Measurements from ENCODE around the gene FER.

Gene FER

DNA sequence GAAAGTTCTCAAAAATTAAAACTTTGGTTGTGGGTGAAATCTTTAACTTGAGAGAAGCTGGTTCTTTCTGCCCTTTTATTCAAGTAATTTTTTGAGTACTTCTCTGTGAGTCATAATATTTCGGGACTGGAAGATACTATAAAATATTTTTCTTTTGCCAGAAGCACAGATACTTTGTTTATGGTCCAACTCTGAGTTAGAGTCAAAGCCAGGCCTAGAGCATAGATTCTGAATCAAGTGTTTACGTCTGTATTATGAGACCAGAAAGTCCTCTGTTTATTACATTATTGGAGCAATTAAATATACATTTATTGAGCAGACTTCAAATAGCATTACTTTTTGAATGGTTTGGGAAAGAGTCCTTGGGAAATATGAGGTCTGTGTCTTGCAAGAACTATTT lies 187.9 kb downstream of the FER start:
- ATAC-seq (replicated peaks) = no peak
- Mint-ChIP-seq H3K36me3 (ENCODE audit: insufficient read depth) (peaks cover 3% of the 10 kb centered on the region), H3K4me1 (ENCODE audit: low read depth in 2 of 2) (no peaks in the 10 kb centered on the region)

GRCh38 chr5:108937221-108937620 lies 189.5 kb downstream of the FER start:
- Mint-ChIP-seq H3K27me3 (no peaks in the 10 kb centered on the region), H3K4me3 (no peak overlapping the region), H3K36me3 (ENCODE audit: insufficient read depth) (peaks cover 3% of the 10 kb centered on the region), H3K27ac (no peak overlapping the region), H3K9me3 (no peaks in the 10 kb centered on the region), H3K4me1 (ENCODE audit: low read depth in 2 of 2) (no peaks in the 10 kb centered on the region)
- no peak for DNase-seq
- ATAC-seq (replicated peaks) = no peak

More for the DNA sequence above, 187.9 kb downstream of the FER start:
- Mint-ChIP-seq H3K27ac (no peak overlapping the region), H3K4me3 (no peak overlapping the region), H3K9me3 (peaks cover 0 to 3% of the 10 kb centered on the region in 2 donors), H3K27me3 (no peaks in the 10 kb centered on the region)
- no peak for DNase-seq

GRCh38 chr5:108940506-108940905 lies 192.8 kb downstream of the FER start:
- no peaks in the 10 kb centered on the region for H3K27me3 Mint-ChIP-seq
- no peaks in the 10 kb centered on the region for H3K36me3 Mint-ChIP-seq (ENCODE audit: insufficient read depth)
- H3K4me3 Mint-ChIP-seq = no peak overlapping the region
- no peaks in the 10 kb centered on the region for H3K9me3 Mint-ChIP-seq
- no peaks in the 10 kb centered on the region for H3K4me1 Mint-ChIP-seq (ENCODE audit: low read depth in 2 of 2)
- no peak for ATAC-seq (replicated peaks)
- no peak overlapping the region for H3K27ac Mint-ChIP-seq
- DNase-seq = no peak

- H3K4me3 Mint-ChIP-seq = no peak overlapping the region
- H3K36me3 Mint-ChIP-seq (ENCODE audit: insufficient read depth) = no peaks in the 10 kb centered on the region
Measured at GRCh38 chr5:108941746-108942145, 194.0 kb downstream of the FER start.

GRCh38 chr5:108942701-108943100 lies 195.0 kb downstream of the FER start:
- ATAC-seq (replicated peaks) (no peak), DNase-seq (no peak)
- Mint-ChIP-seq H3K27ac (no peak overlapping the region), H3K4me3 (no peak overlapping the region), H3K36me3 (ENCODE audit: insufficient read depth) (no peaks in the 10 kb centered on the region), H3K4me1 (ENCODE audit: low read depth in 2 of 2) (no peaks in the 10 kb centered on the region), H3K9me3 (no peaks in the 10 kb centered on the region), H3K27me3 (no peaks in the 10 kb centered on the region)

More at GRCh38 chr5:108941746-108942145, 194.0 kb downstream of the FER start:
- Mint-ChIP-seq H3K9me3 (no peaks in the 10 kb centered on the region), H3K27me3 (no peaks in the 10 kb centered on the region), H3K27ac (no peak overlapping the region), H3K4me1 (ENCODE audit: low read depth in 2 of 2) (no peaks in the 10 kb centered on the region)
- no peak for ATAC-seq (replicated peaks)
- DNase-seq = no peak

GRCh38 chr5:108945094-108945493 lies 197.4 kb downstream of the FER start:
- Mint-ChIP-seq H3K27ac (no peak overlapping the region), H3K4me1 (ENCODE audit: low read depth in 2 of 2) (no peaks in the 10 kb centered on the region), H3K27me3 (no peaks in the 10 kb centered on the region), H3K9me3 (no peaks in the 10 kb centered on the region), H3K4me3 (no peak overlapping the region), H3K36me3 (ENCODE audit: insufficient read depth) (no peaks in the 10 kb centered on the region)
- DNase-seq (no peak), ATAC-seq (replicated peaks) (no peak)

GRCh38 chr5:108946008-108946407 lies 198.3 kb downstream of the FER start:
- Mint-ChIP-seq H3K27me3 (no peaks in the 10 kb centered on the region), H3K9me3 (no peaks in the 10 kb centered on the region), H3K27ac (no peak overlapping the region), H3K36me3 (ENCODE audit: insufficient read depth) (no peaks in the 10 kb centered on the region), H3K4me3 (no peak overlapping the region), H3K4me1 (ENCODE audit: low read depth in 2 of 2) (no peaks in the 10 kb centered on the region)
- DNase-seq (no peak), ATAC-seq (replicated peaks) (no peak)

GRCh38 chr5:108947164-108947563 lies 199.5 kb downstream of the FER start:
- no peaks in the 10 kb centered on the region for H3K36me3 Mint-ChIP-seq (ENCODE audit: insufficient read depth)
- no peak overlapping the region for H3K27ac Mint-ChIP-seq
- no peaks in the 10 kb centered on the region for H3K4me1 Mint-ChIP-seq (ENCODE audit: low read depth in 2 of 2)
- DNase-seq (no peak), ATAC-seq (replicated peaks) (no peak)
- H3K4me3 Mint-ChIP-seq = no peak overlapping the region
- no peaks in the 10 kb centered on the region for H3K9me3 Mint-ChIP-seq
- no peaks in the 10 kb centered on the region for H3K27me3 Mint-ChIP-seq

DNA sequence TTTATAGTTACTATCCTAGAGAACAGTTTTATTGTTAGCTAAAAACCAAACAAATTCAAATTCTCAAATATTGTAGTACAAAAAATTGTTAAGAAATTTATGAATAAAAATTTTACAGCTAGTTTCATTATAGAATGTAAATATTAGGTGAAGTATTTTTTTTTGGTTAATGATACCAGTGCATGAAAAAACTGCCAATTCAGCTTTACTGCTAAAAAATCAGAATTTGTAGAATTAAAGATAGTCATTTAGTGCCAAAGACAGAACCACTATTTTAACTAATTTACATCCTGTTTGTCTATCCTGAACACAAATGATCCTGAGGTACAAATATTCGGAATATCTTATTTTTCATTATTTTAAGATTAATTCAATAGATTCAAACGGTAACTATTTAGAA lies 202.6 kb downstream of the FER start:
- DNase-seq = no peak
- Mint-ChIP-seq H3K36me3 (ENCODE audit: insufficient read depth) (no peaks in the 10 kb centered on the region), H3K9me3 (no peaks in the 10 kb centered on the region), H3K27ac (no peak overlapping the region), H3K27me3 (no peaks in the 10 kb centered on the region), H3K4me1 (ENCODE audit: low read depth in 2 of 2) (no peaks in the 10 kb centered on the region), H3K4me3 (no peak overlapping the region)
- no peak for ATAC-seq (replicated peaks)

- ATAC-seq (replicated peaks) (no peak), DNase-seq (no peak)
- H3K27ac Mint-ChIP-seq = no peak overlapping the region
- no peaks in the 10 kb centered on the region for H3K27me3 Mint-ChIP-seq
- H3K9me3 Mint-ChIP-seq = no peaks in the 10 kb centered on the region
- H3K4me1 Mint-ChIP-seq (ENCODE audit: low read depth in 2 of 2) = no peaks in the 10 kb centered on the region
- no peaks in the 10 kb centered on the region for H3K36me3 Mint-ChIP-seq (ENCODE audit: insufficient read depth)
- no peak overlapping the region for H3K4me3 Mint-ChIP-seq
Measured at GRCh38 chr5:108953940-108954339, 206.2 kb downstream of the FER start.

GRCh38 chr5:108957333-108957732 lies 209.6 kb downstream of the FER start:
- DNase-seq = no peak
- Mint-ChIP-seq H3K4me1 (ENCODE audit: low read depth in 2 of 2) (no peaks in the 10 kb centered on the region), H3K36me3 (ENCODE audit: insufficient read depth) (no peaks in the 10 kb centered on the region), H3K9me3 (no peaks in the 10 kb centered on the region), H3K4me3 (no peak overlapping the region), H3K27me3 (no peaks in the 10 kb centered on the region), H3K27ac (no peak overlapping the region)
- ATAC-seq (replicated peaks) = no peak

- H3K27me3 Mint-ChIP-seq = no peaks in the 10 kb centered on the region
- peaks cover 0 to 2% of the 10 kb centered on the region in 2 donors for H3K4me1 Mint-ChIP-seq (ENCODE audit: low read depth in 2 of 2)
- H3K9me3 Mint-ChIP-seq = no peaks in the 10 kb centered on the region
- H3K4me3 Mint-ChIP-seq = no peak overlapping the region
- H3K27ac Mint-ChIP-seq = no peak overlapping the region
- DNase-seq (no peak), ATAC-seq (replicated peaks) (no peak)
- no peaks in the 10 kb centered on the region for H3K36me3 Mint-ChIP-seq (ENCODE audit: insufficient read depth)
Measured at GRCh38 chr5:108966910-108967309, 219.2 kb downstream of the FER start.

DNA sequence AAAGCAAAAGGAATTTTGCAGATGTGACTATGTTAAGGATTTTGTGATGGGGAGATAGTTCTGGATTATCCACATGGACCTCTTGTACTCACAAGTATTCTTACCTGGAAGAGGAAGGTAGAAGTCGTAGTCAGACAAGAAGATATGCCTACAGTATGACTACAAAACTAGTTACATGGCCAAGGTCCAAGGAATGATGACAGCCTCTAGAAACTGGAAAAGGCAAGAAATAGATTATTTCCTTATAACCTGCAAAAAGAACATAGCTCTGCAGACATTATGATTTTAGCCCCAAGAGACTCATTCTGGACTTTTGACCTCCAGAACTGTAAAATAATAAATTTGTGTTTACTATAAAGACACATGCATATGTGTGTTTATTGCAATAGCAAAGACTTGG lies 226.9 kb downstream of the FER start:
- Mint-ChIP-seq H3K4me1 (ENCODE audit: low read depth in 2 of 2) (no peaks in the 10 kb centered on the region), H3K36me3 (ENCODE audit: insufficient read depth) (no peaks in the 10 kb centered on the region), H3K9me3 (no peaks in the 10 kb centered on the region), H3K4me3 (no peak overlapping the region), H3K27me3 (no peaks in the 10 kb centered on the region), H3K27ac (no peak overlapping the region)
- DNase-seq = no peak
- ATAC-seq (replicated peaks) = no peak

- ATAC-seq (replicated peaks) = no peak
- Mint-ChIP-seq H3K27me3 (no peaks in the 10 kb centered on the region), H3K36me3 (ENCODE audit: insufficient read depth) (no peaks in the 10 kb centered on the region), H3K4me1 (ENCODE audit: low read depth in 2 of 2) (no peaks in the 10 kb centered on the region), H3K9me3 (no peaks in the 10 kb centered on the region), H3K4me3 (no peak overlapping the region), H3K27ac (no peak overlapping the region)
- DNase-seq = no peak
Measured at GRCh38 chr5:108975697-108976096, 228.0 kb downstream of the FER start.

DNA sequence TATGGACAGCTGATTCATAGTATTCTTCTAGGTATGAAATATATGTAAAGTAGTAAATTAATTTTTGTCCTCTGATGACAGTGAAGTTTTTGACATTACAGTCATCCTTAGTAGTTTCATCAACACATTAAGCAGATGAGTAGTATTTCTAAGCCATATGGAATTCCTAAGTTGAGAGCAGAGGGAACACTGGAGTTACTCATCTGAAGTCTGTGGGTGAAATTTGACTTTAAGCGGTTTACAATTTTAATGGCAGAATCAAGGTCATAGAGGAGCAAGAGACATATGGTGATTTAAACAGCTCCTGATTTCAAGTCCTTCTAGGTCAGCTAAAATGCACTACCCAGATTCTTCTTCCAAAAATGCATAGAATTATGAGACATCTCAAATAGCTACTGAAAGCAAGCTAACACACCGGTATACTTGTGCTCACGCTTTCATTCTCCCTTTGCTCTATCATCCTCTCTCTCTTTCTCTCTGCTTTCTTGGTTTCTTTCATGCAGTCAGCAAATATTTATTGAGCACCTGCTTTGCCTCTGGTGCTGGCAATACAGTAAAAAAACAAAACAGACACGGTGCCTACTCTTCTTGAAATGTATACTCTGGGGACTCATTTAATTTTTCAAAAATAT lies 235.9 kb downstream of the FER start:
- no peaks in the 10 kb centered on the region for H3K27me3 Mint-ChIP-seq
- no peaks in the 10 kb centered on the region for H3K36me3 Mint-ChIP-seq (ENCODE audit: insufficient read depth)
- H3K4me1 Mint-ChIP-seq (ENCODE audit: low read depth in 2 of 2) = no peaks in the 10 kb centered on the region
- no peak for ATAC-seq (replicated peaks)
- no peaks in the 10 kb centered on the region for H3K9me3 Mint-ChIP-seq
- no peak overlapping the region for H3K4me3 Mint-ChIP-seq
- no peak overlapping the region for H3K27ac Mint-ChIP-seq
- DNase-seq = no peak

All from effector memory CD8-positive, alpha-beta T cell (primary cell).